SH-SY5Y (cell line): ENCODE data around the gene SCN1B.

Experiments
- GATA2 ChIP-seq: IDR thresholded peaks from 2 replicates; pipeline ENCODE4 v1.6.1; 2011; ENCODE audit warnings: mild to moderate bottlenecking, low read depth, low read length
- GATA3 ChIP-seq: IDR thresholded peaks from 2 replicates; pipeline ENCODE4 v1.6.1; 2011; ENCODE audit warnings: low read depth, mild to moderate bottlenecking, low read length, moderate library complexity

DNA sequence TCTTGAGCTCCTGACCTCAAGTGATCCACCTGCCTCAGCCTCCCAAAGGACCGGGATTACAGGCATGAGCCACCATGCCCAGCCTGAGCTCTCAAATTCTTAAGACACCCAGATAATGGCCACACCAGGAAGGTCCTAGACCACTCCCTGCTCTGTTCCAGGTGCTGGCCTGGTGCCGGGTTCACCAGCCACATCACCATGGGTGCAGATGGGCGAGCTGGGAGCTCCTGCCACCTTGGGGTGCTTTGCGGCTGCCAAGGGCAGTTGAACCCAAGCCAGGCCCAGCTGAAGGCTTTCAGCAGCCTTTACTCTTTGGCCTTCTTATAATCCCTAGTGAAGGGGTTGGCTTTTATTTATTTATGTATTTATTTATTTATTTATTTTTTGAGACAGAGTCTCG is 16.2 kb downstream of the SCN1B start:
- TF ChIP-seq GATA2 (no peak), GATA3 (no peak)
